Activated CD8-positive, alpha-beta memory T cell treated with anti-CD3 and anti-CD28 coated beads for 4 hours (primary cell): ENCODE measurements around the gene RHEBL1.

Source experiments
- DNase-seq, 2 donors: peaks; one replicate each; pipeline ENCODE4 v3.0.0-alpha.2; 2020; ENCODE audit warnings: low read depth in 2 of 2

The RHEBL1 gene

DNA sequence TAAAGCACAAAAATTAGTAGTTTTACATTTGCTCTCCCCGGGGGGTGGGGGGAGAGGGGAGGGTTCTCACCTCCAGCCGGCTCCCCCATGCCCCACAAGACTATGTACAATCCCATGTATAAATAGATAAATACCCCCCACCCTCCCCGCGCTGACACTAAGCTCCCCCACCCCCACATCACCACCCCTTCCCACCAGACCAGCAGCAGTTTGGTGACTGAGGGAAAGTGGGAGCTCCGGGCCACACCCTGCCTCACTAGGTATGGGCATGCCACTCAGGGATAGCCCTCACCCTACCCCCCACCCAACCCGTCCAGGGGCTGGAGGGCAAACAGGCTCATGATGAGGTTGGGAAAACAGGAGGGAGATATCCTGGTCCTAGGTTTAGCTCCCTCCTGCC lies 49.3 kb downstream of the RHEBL1 start:
- no peak for DNase-seq

- DNase-seq, result no peak
Measured at GRCh38 chr12:49019443-49020324, 50.1 kb downstream of the RHEBL1 start.

GRCh38 chr12:49019120-49019430 lies 50.7 kb downstream of the RHEBL1 start:
- DNase-seq, result no peak

GRCh38 chr12:49018261-49019119 lies 51.3 kb downstream of the RHEBL1 start, which contains the start of gene PRKAG1:
Gene PRKAG1 (minus strand): TSS chr12:49018776. CDS start chr12:49018740, 36 bp downstream.
- DNase-seq, result peak; percentile 91 to 94

DNA sequence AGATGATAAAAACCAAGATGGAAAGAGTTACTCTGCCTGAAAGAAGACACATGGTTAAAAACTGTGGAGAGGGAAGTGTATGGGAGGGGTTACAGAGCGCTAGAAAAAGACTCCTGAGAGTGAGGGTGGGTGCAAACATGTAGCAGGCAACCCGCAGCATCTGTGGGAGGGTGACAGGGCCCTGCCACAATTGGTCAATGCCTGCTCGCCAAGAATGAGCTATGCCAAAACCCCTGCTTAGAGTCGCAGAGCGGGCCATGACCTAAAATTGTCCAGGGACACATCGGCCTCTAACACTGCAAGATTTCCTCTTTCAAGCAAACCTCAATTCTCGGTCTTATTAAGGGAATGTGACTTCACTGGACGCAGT lies 51.9 kb downstream of the RHEBL1 start:
- DNase-seq, result no peak

DNA sequence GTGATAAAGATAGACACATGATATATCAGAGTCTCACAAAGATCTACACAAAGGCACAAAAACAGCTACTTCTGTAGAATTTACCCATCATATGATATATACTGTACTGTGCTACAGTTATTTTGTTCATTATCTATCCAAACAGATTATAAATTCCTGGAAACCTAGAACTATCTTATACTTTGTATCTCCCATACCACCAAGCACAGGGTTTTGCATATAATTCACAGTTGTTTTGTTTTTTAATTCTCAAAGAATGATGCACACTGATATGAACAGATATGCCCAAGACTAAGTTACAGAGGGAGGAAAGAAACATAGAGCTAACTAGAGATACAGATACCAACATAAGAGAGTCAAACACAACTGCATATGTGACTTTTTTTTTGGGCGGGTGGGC lies 54.6 kb downstream of the RHEBL1 start:
- DNase-seq, result no peak
